ENCODE results near the gene RGS10.
A peak's percentile ranks its signal among the peaks of the same experiment; 100 is the strongest.

The RGS10 gene

GRCh38 chr10:119502209-119502608 is 40.3 kb downstream of the RGS10 start:
- peak overlapping the region; percentile 93 for H3K27ac Mint-ChIP-seq
- ATAC-seq (replicated peaks) (peak; percentile 83 to 86), DNase-seq (peak; percentile 40)
- H3K9me3 Mint-ChIP-seq = no peaks in the 10 kb centered on the region
- peaks cover 36 to 59% of the 10 kb centered on the region in 2 donors for H3K4me1 Mint-ChIP-seq
- peaks cover 67 to 80% of the 10 kb centered on the region in 2 donors for H3K36me3 Mint-ChIP-seq
- no peaks in the 10 kb centered on the region for H3K27me3 Mint-ChIP-seq
- H3K4me3 Mint-ChIP-seq = peak overlapping the region; percentile 49 to 57

GRCh38 chr10:119501690-119502089 is 40.8 kb downstream of the RGS10 start:
- Mint-ChIP-seq H3K27ac (peak overlapping the region; percentile 93), H3K4me1 (peaks cover 39 to 65% of the 10 kb centered on the region in 2 donors), H3K36me3 (peaks cover 62 to 74% of the 10 kb centered on the region in 2 donors), H3K9me3 (no peaks in the 10 kb centered on the region), H3K27me3 (no peaks in the 10 kb centered on the region), H3K4me3 (peak overlapping the region; percentile 49 to 57)
- DNase-seq (no peak), ATAC-seq (replicated peaks) (peak in 1 of 2 donors; percentile 14)

GRCh38 chr10:119500821-119501220 is 41.7 kb downstream of the RGS10 start:
- Mint-ChIP-seq H3K4me3 (no peak overlapping the region), H3K36me3 (peaks cover 57 to 74% of the 10 kb centered on the region in 2 donors), H3K4me1 (peaks cover 46 to 73% of the 10 kb centered on the region in 2 donors), H3K27me3 (no peaks in the 10 kb centered on the region), H3K9me3 (no peaks in the 10 kb centered on the region), H3K27ac (peak overlapping the region; percentile 32)
- ATAC-seq (replicated peaks) (no peak), DNase-seq (no peak)

- DNase-seq = no peak
- no peak overlapping the region for H3K4me3 Mint-ChIP-seq
- H3K27me3 Mint-ChIP-seq = no peaks in the 10 kb centered on the region
- H3K27ac Mint-ChIP-seq = no peak overlapping the region
- H3K36me3 Mint-ChIP-seq = peaks cover 52 to 72% of the 10 kb centered on the region in 2 donors
- no peaks in the 10 kb centered on the region for H3K9me3 Mint-ChIP-seq
- H3K4me1 Mint-ChIP-seq = peaks cover 49 to 79% of the 10 kb centered on the region in 2 donors
- ATAC-seq (replicated peaks) = no peak
These were observed 42.3 kb downstream of the RGS10 start for GRCh38 chr10:119500123-119500795.

GRCh38 chr10:119499677-119500002 is 42.9 kb downstream of the RGS10 start:
- Mint-ChIP-seq H3K4me3 (peak overlapping the region; percentile 46 to 53), H3K36me3 (peaks cover 48 to 68% of the 10 kb centered on the region in 2 donors), H3K27me3 (no peaks in the 10 kb centered on the region), H3K27ac (peak overlapping the region; percentile 92), H3K4me1 (peaks cover 55 to 85% of the 10 kb centered on the region in 2 donors), H3K9me3 (no peaks in the 10 kb centered on the region)
- DNase-seq (no peak), ATAC-seq (replicated peaks) (no peak)

- peak; percentile 30 for DNase-seq
- Mint-ChIP-seq H3K4me3 (peak overlapping the region; percentile 46 to 53), H3K27me3 (no peaks in the 10 kb centered on the region), H3K27ac (peak overlapping the region; percentile 92), H3K9me3 (no peaks in the 10 kb centered on the region), H3K36me3 (peaks cover 46 to 62% of the 10 kb centered on the region in 2 donors), H3K4me1 (peaks cover 59 to 91% of the 10 kb centered on the region in 2 donors)
- peak; percentile 10 to 17 for ATAC-seq (replicated peaks)
These were observed 43.4 kb downstream of the RGS10 start for GRCh38 chr10:119498889-119499676.

- H3K36me3 Mint-ChIP-seq = peaks cover 30 to 51% of the 10 kb centered on the region in 2 donors
- peak overlapping the region; percentile 87 for H3K27ac Mint-ChIP-seq
- no peaks in the 10 kb centered on the region for H3K27me3 Mint-ChIP-seq
- no peak for DNase-seq
- peaks cover 57 to 83% of the 10 kb centered on the region in 2 donors for H3K4me1 Mint-ChIP-seq
- no peaks in the 10 kb centered on the region for H3K9me3 Mint-ChIP-seq
- no peak overlapping the region for H3K4me3 Mint-ChIP-seq
- ATAC-seq (replicated peaks) = no peak
These were observed 45.3 kb downstream of the RGS10 start for GRCh38 chr10:119497243-119497642.

- DNase-seq (peak; percentile 88), ATAC-seq (replicated peaks) (peak; percentile 97 to 98)
- Mint-ChIP-seq H3K4me1 (peaks cover 51 to 75% of the 10 kb centered on the region in 2 donors), H3K4me3 (peak overlapping the region; percentile 19 to 56), H3K27ac (peak overlapping the region; percentile 87), H3K9me3 (no peaks in the 10 kb centered on the region), H3K36me3 (peaks cover 25 to 48% of the 10 kb centered on the region in 2 donors), H3K27me3 (no peaks in the 10 kb centered on the region)
These were observed 46.2 kb downstream of the RGS10 start for GRCh38 chr10:119496273-119496672.

- Mint-ChIP-seq H3K4me3 (no peak overlapping the region), H3K36me3 (peaks cover 19 to 41% of the 10 kb centered on the region in 2 donors), H3K4me1 (peaks cover 47 to 68% of the 10 kb centered on the region in 2 donors), H3K27ac (peak overlapping the region; percentile 20), H3K27me3 (no peaks in the 10 kb centered on the region), H3K9me3 (no peaks in the 10 kb centered on the region)
- no peak for DNase-seq
- no peak for ATAC-seq (replicated peaks)
These were observed 47.0 kb downstream of the RGS10 start for GRCh38 chr10:119495545-119495944.

GRCh38 chr10:119495021-119495505 is 47.5 kb downstream of the RGS10 start:
- Mint-ChIP-seq H3K4me1 (peaks cover 45 to 66% of the 10 kb centered on the region in 2 donors), H3K27me3 (no peaks in the 10 kb centered on the region), H3K9me3 (no peaks in the 10 kb centered on the region), H3K27ac (peak overlapping the region; percentile 20), H3K4me3 (peak overlapping the region in 1 of 2 donors; percentile 50), H3K36me3 (peaks cover 19 to 40% of the 10 kb centered on the region in 2 donors)
- ATAC-seq (replicated peaks) = no peak
- no peak for DNase-seq

- ATAC-seq (replicated peaks) (no peak), DNase-seq (no peak)
- Mint-ChIP-seq H3K27ac (peak overlapping the region; percentile 25), H3K9me3 (no peaks in the 10 kb centered on the region), H3K4me1 (peaks cover 46 to 68% of the 10 kb centered on the region in 2 donors), H3K36me3 (peaks cover 18 to 38% of the 10 kb centered on the region in 2 donors), H3K27me3 (no peaks in the 10 kb centered on the region), H3K4me3 (no peak overlapping the region)
These were observed 48.1 kb downstream of the RGS10 start for GRCh38 chr10:119494236-119495020.

- peaks cover 9 to 25% of the 10 kb centered on the region in 2 donors for H3K36me3 Mint-ChIP-seq
- ATAC-seq (replicated peaks) (no peak), DNase-seq (no peak)
- no peaks in the 10 kb centered on the region for H3K27me3 Mint-ChIP-seq
- H3K27ac Mint-ChIP-seq = no peak overlapping the region
- H3K4me3 Mint-ChIP-seq = no peak overlapping the region
- peaks cover 40 to 57% of the 10 kb centered on the region in 2 donors for H3K4me1 Mint-ChIP-seq
- H3K9me3 Mint-ChIP-seq = no peaks in the 10 kb centered on the region
These were observed 49.4 kb downstream of the RGS10 start for GRCh38 chr10:119493155-119493554.

- DNase-seq = no peak
- H3K36me3 Mint-ChIP-seq = peaks cover 3 to 21% of the 10 kb centered on the region in 2 donors
- H3K4me3 Mint-ChIP-seq = no peak overlapping the region
- H3K27ac Mint-ChIP-seq = peak overlapping the region; percentile 5
- no peak for ATAC-seq (replicated peaks)
- no peaks in the 10 kb centered on the region for H3K9me3 Mint-ChIP-seq
- no peaks in the 10 kb centered on the region for H3K27me3 Mint-ChIP-seq
- peaks cover 36 to 47% of the 10 kb centered on the region in 2 donors for H3K4me1 Mint-ChIP-seq
These were observed 50.4 kb downstream of the RGS10 start for GRCh38 chr10:119491966-119492757.
